Right lobe of liver (tissue), 4 donors: Measurements from ENCODE around the gene ACAP2.

Source experiments
- CTCF ChIP-seq, 4 donors: fragments of 200-600 bp in 3 of 4; fragments of 450-650 bp in 1 of 4; IDR thresholded peaks; one replicate each; pipeline versions ENCODE4 v1.5.1 to v1.8.0; 2016 to 2022; ENCODE audit warnings: antibody characterized with exemption in 4 of 4, mild to moderate bottlenecking in 2 of 4
- POLR2A ChIP-seq: fragments of 450-650 bp; IDR thresholded peaks from one replicate; pipeline ENCODE4 v1.6.1; 2017; ENCODE audit warnings: antibody characterized with exemption, mild to moderate bottlenecking
- donor health status: DM: no; HTN: no; CAD: no.
- donor health status: DM: no; HTN: no; CAD: no.
- donor health status: DM: no; HTN: yes; CAD: no.

GRCh38 chr3:195334967-195335366, 107.9 kb downstream of the ACAP2 start:
- TF ChIP-seq CTCF (IDR thresholded peaks at IDR 0.05) (no peak), POLR2A (no peak)
